Astrocyte of the cerebellum (primary cell): ENCODE results near the gene ARHGEF4.

Experiments
- DNase-seq: peaks from one replicate; pipeline ENCODE4 v3.0.0-alpha.2; 2011; ENCODE audit warnings: low read depth
- H3K4me3 ChIP-seq: 2 replicates; pipeline ENCODE4 v1.5.1; 2011; ENCODE audit warnings: mild to moderate bottlenecking, low read depth, low read length, moderate library complexity
- in situ Hi-C: cut with HindIII; loops from 2 replicates; pipeline ENCODE4 v1.10.0; 2017; ENCODE audit warnings: low sequenced_read_pairs
- TF ChIP-seq, protein P1 (sequence below): IDR thresholded peaks from 2 replicates; pipeline ENCODE4 v1.5.1; 2012; ENCODE audit warnings: low read length, low read depth, moderate library complexity, mild to moderate bottlenecking; ENCODE audit errors: missing control alignments

The ARHGEF4 gene

DNA sequence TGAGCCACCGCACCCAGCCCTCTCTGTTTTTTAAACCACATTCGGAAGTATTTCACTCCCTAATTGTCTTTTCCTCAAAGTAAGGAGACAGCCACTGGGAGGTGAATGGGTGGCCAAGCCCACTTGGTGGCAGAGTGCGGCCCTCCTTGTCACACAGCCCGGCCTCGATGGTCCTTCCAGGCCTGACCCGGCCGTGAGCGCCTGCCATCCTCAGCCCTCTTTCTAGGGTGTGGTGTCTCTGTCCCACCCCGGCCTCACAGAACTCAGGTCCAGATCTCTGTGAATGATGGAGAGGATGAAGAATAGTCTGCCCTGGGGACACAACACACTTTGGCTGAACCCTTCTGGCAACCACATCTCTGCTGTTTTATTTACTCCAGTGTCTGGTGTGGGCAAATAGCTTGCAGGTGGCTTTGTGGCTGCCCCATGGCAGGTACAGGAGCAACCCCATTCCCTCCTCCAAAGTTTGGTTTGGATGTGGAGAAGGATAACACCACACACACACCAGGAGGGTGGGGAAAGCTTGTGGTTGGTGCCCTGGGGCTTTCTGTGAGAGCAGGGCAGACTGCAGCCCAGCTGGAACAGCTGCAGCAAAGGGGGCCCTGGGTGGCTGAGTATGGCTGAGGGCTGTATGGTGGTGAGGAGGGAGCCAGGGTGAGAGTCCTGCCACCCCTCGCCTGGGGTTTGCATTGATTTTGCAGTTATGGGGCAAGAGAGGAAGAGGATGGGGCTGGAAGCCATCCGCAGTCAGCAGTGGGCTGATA lies 167.9 kb downstream of the ARHGEF4 start:
- no peak for DNase-seq
- H3K4me3 ChIP-seq, result no peak overlapping the region
- TF ChIP-seq, protein P1, sequence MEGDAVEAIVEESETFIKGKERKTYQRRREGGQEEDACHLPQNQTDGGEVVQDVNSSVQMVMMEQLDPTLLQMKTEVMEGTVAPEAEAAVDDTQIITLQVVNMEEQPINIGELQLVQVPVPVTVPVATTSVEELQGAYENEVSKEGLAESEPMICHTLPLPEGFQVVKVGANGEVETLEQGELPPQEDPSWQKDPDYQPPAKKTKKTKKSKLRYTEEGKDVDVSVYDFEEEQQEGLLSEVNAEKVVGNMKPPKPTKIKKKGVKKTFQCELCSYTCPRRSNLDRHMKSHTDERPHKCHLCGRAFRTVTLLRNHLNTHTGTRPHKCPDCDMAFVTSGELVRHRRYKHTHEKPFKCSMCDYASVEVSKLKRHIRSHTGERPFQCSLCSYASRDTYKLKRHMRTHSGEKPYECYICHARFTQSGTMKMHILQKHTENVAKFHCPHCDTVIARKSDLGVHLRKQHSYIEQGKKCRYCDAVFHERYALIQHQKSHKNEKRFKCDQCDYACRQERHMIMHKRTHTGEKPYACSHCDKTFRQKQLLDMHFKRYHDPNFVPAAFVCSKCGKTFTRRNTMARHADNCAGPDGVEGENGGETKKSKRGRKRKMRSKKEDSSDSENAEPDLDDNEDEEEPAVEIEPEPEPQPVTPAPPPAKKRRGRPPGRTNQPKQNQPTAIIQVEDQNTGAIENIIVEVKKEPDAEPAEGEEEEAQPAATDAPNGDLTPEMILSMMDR, result no peak
- in situ Hi-C loops, result loop anchor here (5.0 kb wide), 1 partner anchor 47 kb away; no protein-coding TSS in a partner anchor

DNA sequence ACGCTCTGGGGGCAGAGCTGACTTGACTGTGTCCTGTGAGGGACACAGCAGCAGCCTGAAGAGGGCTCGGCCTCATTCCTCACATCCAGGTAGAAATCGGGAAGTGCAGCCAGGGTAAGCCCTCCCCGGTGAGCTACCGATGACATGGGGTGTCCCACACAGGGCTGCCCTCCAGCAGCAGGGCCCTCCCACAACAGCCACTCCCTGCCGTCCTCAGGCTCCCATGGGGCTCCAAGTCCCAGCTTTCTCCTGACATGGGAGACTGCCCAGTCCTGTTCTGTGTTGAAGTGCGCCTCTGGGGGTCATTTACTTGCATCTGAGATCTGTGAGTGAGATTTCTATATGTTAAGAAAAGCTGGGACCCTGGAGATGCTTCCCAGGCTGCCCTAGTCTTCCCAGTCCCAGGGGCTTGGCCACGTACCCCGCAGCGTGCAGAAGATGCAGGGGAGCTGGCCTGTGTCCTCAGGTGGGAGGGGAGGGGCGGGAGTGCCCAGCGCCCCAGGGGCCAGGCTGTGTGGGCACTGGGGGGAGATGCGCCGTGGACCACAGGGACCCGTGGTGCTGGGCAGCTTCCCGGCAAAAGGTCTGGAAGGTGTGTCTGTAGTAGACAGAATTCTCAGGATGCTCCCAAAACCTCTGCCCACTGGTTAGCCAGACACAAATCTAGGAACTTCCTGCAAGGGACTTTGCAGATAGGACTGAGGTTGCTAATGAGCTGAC lies 168.7 kb downstream of the ARHGEF4 start:
- in situ Hi-C loops, result no loop called here
- no peak overlapping the region for H3K4me3 ChIP-seq
- no peak for DNase-seq
- TF ChIP-seq, protein P1, result no peak

DNA sequence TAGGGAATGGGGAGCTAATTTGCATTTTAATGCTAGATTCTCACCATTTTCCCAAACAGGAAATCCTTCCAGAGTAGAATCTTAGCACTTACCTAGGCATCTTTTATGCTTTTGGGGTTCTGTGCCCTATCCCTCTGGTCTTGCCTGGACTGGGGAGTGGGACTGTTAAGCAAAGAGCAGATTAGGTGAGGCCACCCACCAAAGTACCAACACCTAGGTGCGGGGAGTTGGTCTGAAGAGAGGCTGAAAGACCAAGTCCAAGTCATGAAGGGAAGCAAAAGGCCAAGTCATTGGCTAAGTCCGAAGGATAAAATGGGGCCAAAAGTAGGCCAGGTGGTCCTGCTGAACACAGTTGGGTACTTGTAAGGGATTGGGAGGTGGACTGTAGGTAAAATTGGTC lies 169.8 kb downstream of the ARHGEF4 start:
- no peak overlapping the region for H3K4me3 ChIP-seq
- TF ChIP-seq, protein P1, result no peak
- DNase-seq, result no peak
- in situ Hi-C loops, result no loop called here

DNA sequence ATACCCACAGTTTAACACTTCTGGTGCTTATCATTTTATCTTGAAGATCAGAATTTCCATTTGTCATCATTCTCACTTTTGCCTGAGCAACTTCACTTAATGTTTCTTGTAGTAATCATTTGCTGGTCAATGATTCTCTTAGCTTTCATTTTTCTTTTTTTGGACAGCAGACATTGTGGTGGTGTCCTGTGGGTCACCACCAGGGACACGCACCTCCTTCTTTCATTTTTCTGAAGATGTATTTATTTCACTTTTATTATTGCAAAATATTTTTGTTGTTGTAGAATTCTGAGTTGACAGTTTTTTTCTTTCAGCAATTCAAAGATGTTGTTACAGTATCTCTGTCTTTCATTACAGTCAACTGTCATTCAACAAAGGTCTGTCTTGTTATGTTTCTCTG lies 172.3 kb downstream of the ARHGEF4 start:
- no peak for DNase-seq
- H3K4me3 ChIP-seq, result no peak overlapping the region
- in situ Hi-C loops, result no loop called here
- TF ChIP-seq, protein P1, result no peak

DNA sequence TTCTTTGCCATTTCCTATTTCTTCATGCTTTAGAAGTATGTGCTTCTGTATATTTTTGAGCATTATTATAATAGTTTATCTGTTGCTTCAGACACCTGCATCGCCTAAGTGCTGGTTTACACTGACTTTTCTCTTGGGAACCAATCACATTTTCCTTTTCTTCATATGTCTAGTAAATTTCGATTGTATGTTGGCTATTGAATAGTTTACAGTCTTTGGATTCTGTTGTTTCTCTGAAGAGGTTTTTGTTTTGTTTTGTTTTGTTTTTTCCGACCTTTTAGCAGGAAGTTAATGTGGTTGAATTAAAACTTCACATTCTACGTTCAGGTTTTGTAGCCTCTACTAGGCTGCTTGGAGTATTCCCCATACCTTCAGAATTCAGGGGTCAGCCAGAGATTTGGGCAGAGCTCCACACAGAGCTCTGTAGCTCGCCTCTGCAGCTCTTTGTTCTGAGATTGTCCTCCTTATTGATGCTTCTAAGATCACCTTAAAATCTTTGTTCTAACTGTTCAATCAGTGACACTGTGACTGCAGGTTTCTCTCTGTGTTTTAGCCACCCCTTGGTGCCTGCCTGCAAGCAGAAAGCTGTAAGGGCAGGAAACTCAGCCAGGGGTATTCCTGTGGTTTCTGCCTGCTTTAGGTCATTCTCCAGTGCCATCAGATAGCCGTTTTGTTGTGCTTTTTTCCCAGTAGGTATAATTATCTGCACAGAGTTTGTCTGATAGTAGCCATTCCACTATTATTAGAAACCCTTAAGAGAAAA lies 173.2 kb downstream of the ARHGEF4 start:
- in situ Hi-C loops, result no loop called here
- TF ChIP-seq, protein P1, result no peak
- no peak for DNase-seq
- H3K4me3 ChIP-seq, result no peak overlapping the region

DNA sequence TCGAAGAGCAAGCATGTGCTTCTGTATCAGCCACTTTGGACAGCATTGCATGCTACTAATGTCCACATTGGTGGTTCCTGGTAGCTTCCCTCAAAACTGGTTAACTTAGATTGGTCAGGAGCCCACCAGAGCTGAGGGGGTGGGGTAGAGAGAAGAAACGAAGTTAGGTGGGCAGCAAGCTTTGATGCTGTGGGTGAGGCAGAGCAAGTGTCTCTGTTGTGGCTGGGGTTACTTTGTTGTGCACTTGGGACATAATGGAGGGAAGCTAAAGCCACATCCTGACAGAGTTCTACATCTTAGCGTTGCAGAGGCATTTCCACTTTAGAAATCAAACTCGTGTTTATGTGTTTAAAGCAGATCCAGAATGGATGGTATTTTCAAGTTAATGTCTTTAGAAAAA lies 173.9 kb downstream of the ARHGEF4 start:
- no peak for DNase-seq
- no peak overlapping the region for H3K4me3 ChIP-seq
- in situ Hi-C loops, result no loop called here
- TF ChIP-seq, protein P1, result no peak
